ENCODE data around the gene RWDD3. TPM values are rescaled to one million over a fixed set of nuclear protein-coding genes. Genes with fewer than 3 reads are reported as not detected.

RWDD3 gene
- total and polyA plus RNA-seq, 10 of the 15 experiments (the other 5 are each of a cell fraction or from before 2014, with no cell fraction given), result 9.8 to 42.9 (median 21.4) TPM

- TF ChIP-seq ZZZ3 (IDR thresholded peaks at IDR 0.05; ENCODE audit: control insufficient read depth, insufficient read length, low read depth) (no peak), STAT3 (IDR thresholded peaks at IDR 0.05; ENCODE audit: low read depth, low read length) (no peak), SP1 (IDR thresholded peaks at IDR 0.05; ENCODE audit: low read depth, low read length) (no peak), SMC3 (IDR thresholded peaks at IDR 0.05; ENCODE audit: borderline replicate concordance, low read length) (no peak), RAD51 (IDR thresholded peaks at IDR 0.05) (no peak), CTCF (IDR thresholded peaks at IDR 0.05 in 2 of 3, conservative IDR thresholded peaks at IDR 0.05 in 1 of 3; ENCODE audit: control insufficient read depth in 2 of 3, extremely low read depth in 1 of 3, insufficient read depth in 1 of 3, low read depth in 3 of 3, low read length in 3 of 3) (no peak), STAT1 (conservative IDR thresholded peaks at IDR 0.05) (no peak), TCF12 (IDR thresholded peaks at IDR 0.05; ENCODE audit: low read depth, low read length) (no peak), POU2F2 (IDR thresholded peaks at IDR 0.05; ENCODE audit: borderline replicate concordance, low read depth, low read length) (no peak)
- TF ChIP-seq, protein P1, sequence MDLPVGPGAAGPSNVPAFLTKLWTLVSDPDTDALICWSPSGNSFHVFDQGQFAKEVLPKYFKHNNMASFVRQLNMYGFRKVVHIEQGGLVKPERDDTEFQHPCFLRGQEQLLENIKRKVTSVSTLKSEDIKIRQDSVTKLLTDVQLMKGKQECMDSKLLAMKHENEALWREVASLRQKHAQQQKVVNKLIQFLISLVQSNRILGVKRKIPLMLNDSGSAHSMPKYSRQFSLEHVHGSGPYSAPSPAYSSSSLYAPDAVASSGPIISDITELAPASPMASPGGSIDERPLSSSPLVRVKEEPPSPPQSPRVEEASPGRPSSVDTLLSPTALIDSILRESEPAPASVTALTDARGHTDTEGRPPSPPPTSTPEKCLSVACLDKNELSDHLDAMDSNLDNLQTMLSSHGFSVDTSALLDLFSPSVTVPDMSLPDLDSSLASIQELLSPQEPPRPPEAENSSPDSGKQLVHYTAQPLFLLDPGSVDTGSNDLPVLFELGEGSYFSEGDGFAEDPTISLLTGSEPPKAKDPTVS (IDR thresholded peaks at IDR 0.05; ENCODE audit: low read depth, low read length), result no peak
These were observed 7.0 kb upstream of the RWDD3 start (continued) for GRCh38 chr1:95226781-95227660.
